T-cell (primary cell): ENCODE measurements around the gene RNF113B. TPM values are rescaled to one million over a fixed set of nuclear protein-coding genes. Genes with fewer than 3 reads are reported as not detected.

Experiments
- total RNA-seq, 35 experiments: library from RNA in 6 of 35; stranded (reverse) in 6 of 35; fragments of 120-200 nt in 1 of 35; gene quantifications; one replicate each; pipeline versions ENCODE4 v1.2.1 to v1.2.4 and lab custom pipeline; 2013 to 2026

The RNF113B gene
- total RNA-seq, 5 donors from 2014 or later (not counting 1 experiment from before 2014, with no cell fraction given): not detected

Other genes with a start within 250 kb of the RNF113B start
- gene IPO5, start 223.6 kb downstream of the RNF113B start, total RNA-seq: 10 to 100 TPM; 70.7 to 81.6 (median 75.7) TPM
- 1 to 10 TPM in 3 of 5 donors, under 1 TPM in 2; 0.51 to 2.0 (median 1.0) TPM for gene FARP1, start 34.2 kb downstream of the RNF113B start, total RNA-seq